Prostate gland (tissue), 2 donors: ENCODE measurements around the gene FHL1.

ENCODE experiments used
- POLR2A ChIP-seq: fragments of 450-650 bp; IDR thresholded peaks from one replicate; pipeline ENCODE4 v1.6.1; 2016; ENCODE audit warnings: antibody characterized with exemption, mild to moderate bottlenecking
- TF ChIP-seq, protein P1 (sequence below), 4 experiments: fragments of 200-600 bp in 2 of 4; fragments of 450-650 bp in 2 of 4; sonication (generic) in 2 of 4; IDR thresholded peaks; 1 replicate in 3 of 4; 2 replicates in 1 of 4; pipeline ENCODE4 v1.5.1; 2016 to 2019; ENCODE audit warnings: antibody characterized with exemption in 4 of 4, mild to moderate bottlenecking in 2 of 4, moderate library complexity in 2 of 4

DNA sequence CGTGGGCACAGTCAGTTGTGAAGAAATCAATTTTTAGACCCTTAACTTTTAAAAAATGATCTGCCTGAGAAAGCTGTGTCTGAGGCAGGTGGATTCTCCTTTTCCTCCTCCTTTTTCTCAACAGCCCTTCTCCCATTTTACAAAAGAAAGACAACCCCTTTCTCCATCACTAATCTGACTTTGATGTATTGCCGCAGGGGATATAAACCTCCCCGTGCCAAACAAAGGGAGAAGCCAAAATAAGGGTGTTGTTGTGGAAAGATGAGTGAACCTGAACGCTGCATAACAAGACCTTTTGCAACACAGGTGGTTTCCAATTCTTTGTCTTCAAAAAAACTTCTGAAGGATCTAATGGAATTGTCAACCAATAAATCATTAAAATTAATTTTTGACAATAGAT is 8.4 kb upstream of the FHL1 start:
- TF ChIP-seq, protein P1, sequence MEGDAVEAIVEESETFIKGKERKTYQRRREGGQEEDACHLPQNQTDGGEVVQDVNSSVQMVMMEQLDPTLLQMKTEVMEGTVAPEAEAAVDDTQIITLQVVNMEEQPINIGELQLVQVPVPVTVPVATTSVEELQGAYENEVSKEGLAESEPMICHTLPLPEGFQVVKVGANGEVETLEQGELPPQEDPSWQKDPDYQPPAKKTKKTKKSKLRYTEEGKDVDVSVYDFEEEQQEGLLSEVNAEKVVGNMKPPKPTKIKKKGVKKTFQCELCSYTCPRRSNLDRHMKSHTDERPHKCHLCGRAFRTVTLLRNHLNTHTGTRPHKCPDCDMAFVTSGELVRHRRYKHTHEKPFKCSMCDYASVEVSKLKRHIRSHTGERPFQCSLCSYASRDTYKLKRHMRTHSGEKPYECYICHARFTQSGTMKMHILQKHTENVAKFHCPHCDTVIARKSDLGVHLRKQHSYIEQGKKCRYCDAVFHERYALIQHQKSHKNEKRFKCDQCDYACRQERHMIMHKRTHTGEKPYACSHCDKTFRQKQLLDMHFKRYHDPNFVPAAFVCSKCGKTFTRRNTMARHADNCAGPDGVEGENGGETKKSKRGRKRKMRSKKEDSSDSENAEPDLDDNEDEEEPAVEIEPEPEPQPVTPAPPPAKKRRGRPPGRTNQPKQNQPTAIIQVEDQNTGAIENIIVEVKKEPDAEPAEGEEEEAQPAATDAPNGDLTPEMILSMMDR (IDR thresholded peaks at IDR 0.05) = no peak
- no peak for TF ChIP-seq POLR2A
